ENCODE data around the gene LRRK1.

GRCh38 chr15:101022876-101023275 is 103.7 kb downstream of the LRRK1 start:
- TF ChIP-seq EZH2 (IDR thresholded peaks at IDR 0.05; ENCODE audit: borderline replicate concordance, low read depth, low read length, severe bottlenecking) = no peak
- no peak for TF ChIP-seq CTCF (IDR thresholded peaks at IDR 0.05; ENCODE audit: borderline replicate concordance, extremely low read depth, low read length, poor library complexity, severe bottlenecking)
